Stimulated activated naive CD8-positive, alpha-beta T cell treated with anti-CD3 and anti-CD28 coated beads, Interleukin-15, Interleukin-2, amounts not matched to agents 100 U/mL and 50 U/mL, for 24 hours (primary cell): Measurements from ENCODE around the gene CORO2B.

Experiments used
- ATAC-seq: fragments of 150-1000 bp; cut with Tn5 transposase; one replicate; pipeline ENCODE4 v1.10.0; 2021
- DNase-seq: peaks from one replicate; pipeline ENCODE4 v3.0.0; 2021

The CORO2B gene

GRCh38 chr15:68650901-68651709 is 72.3 kb downstream of the CORO2B start:
- DNase-seq, result peak; percentile 71
- peak; percentile 63 for ATAC-seq

GRCh38 chr15:68651916-68652525 is 73.2 kb downstream of the CORO2B start:
- DNase-seq (no peak), ATAC-seq (no peak)

GRCh38 chr15:68653031-68653635 is 74.3 kb downstream of the CORO2B start:
- ATAC-seq (no peak), DNase-seq (no peak)

- no peak for ATAC-seq
- DNase-seq, result no peak
Measured at GRCh38 chr15:68653801-68654200, 75.0 kb downstream of the CORO2B start.

GRCh38 chr15:68654786-68655560 is 76.2 kb downstream of the CORO2B start:
- ATAC-seq, result no peak
- DNase-seq, result no peak

GRCh38 chr15:68655686-68656437 is 77.1 kb downstream of the CORO2B start:
- DNase-seq (no peak), ATAC-seq (no peak)

- DNase-seq (no peak), ATAC-seq (no peak)
Measured at GRCh38 chr15:68656438-68656739, 77.6 kb downstream of the CORO2B start.

GRCh38 chr15:68658151-68658550 is 79.4 kb downstream of the CORO2B start:
- DNase-seq (no peak), ATAC-seq (no peak)

- DNase-seq (no peak), ATAC-seq (no peak)
Measured at GRCh38 chr15:68658641-68659358, 80.0 kb downstream of the CORO2B start.

GRCh38 chr15:68663526-68663925 is 84.7 kb downstream of the CORO2B start:
- ATAC-seq (no peak), DNase-seq (no peak)

GRCh38 chr15:68666120-68666811 is 87.5 kb downstream of the CORO2B start:
- no peak for ATAC-seq
- DNase-seq, result no peak

GRCh38 chr15:68666812-68667450 is 88.1 kb downstream of the CORO2B start:
- DNase-seq (no peak), ATAC-seq (peak; percentile 43)

GRCh38 chr15:68667800-68668625 is 89.2 kb downstream of the CORO2B start:
- no peak for DNase-seq

GRCh38 chr15:68668926-68669600 is 90.3 kb downstream of the CORO2B start:
- ATAC-seq (no peak), DNase-seq (no peak)

More at GRCh38 chr15:68667800-68668625, 89.2 kb downstream of the CORO2B start:
- no peak for ATAC-seq

GRCh38 chr15:68672251-68672650 is 93.5 kb downstream of the CORO2B start:
- ATAC-seq (no peak), DNase-seq (no peak)

GRCh38 chr15:68672781-68673205 is 94.0 kb downstream of the CORO2B start:
- no peak for DNase-seq

GRCh38 chr15:68674975-68675374 is 96.2 kb downstream of the CORO2B start:
- ATAC-seq, result no peak
- no peak for DNase-seq

More at GRCh38 chr15:68672781-68673205, 94.0 kb downstream of the CORO2B start:
- no peak for ATAC-seq

- DNase-seq, result no peak
Measured at GRCh38 chr15:68676011-68676605, 97.3 kb downstream of the CORO2B start.

More at GRCh38 chr15:68676011-68676605, 97.3 kb downstream of the CORO2B start:
- no peak for ATAC-seq
